Measurements from ENCODE around the gene PTPN3.

Gene PTPN3

GRCh38 chr9:109451311-109452025, 46.6 kb downstream of the PTPN3 start:
- DNase-seq = no peak

- DNase-seq = no peak
These were observed 47.8 kb downstream of the PTPN3 start for GRCh38 chr9:109450346-109450745.

DNA sequence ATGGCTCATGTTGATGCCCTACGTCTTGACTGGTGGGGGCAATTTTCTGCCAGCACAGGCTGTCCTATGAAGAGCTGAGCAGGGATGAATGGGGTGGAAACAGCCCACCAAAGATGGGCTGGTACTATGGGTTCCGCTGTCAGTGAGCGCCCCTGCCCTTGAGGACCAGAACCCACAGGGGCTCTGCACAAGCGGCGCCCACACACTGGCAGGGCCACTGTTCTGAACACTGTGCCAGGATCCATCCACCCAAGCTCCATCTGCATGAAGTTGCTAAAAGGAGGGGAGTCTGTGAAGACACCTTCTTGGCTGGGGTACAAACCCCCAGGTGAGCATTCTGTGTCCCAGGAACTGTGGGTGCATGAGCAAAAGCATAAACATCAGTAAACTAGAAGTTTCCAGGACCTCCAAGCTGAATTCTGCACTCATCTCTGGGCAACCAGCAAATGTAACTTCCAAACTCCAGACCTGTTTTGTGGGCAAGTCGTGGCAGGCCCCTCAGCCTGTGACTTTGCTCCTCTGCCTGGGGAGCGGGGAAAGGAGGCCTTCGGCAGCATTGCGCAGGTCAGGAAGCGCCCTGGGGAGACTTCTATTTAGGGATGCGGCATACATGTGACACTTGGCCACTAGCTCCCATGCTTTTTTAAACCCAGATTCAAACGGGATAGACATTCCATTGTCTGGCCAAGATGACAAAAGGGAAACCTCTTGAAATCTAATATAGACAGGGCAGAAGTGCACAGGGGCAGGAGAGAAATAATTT, 48.9 kb downstream of the PTPN3 start:
- DNase-seq = no peak

DNA sequence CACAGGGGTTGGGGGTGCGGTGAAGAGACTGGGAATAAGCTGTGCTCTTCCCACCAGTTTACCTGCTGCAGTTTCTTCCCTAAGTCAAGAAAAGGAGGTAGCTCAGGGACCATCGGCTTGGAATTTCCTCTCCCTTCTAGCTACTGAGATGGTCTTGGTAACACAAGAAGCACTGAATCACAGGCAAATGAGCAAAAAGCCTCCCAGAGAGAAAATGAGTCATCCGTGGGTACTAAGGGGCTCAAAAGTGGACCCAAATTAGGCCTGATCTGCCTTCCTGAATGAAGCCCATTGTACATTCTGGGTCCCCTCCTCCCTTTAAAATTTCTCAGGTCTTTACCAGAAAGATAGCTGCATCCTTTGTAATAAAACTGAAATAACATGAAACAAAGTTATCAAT, 49.9 kb downstream of the PTPN3 start:
- DNase-seq = no peak

DNA sequence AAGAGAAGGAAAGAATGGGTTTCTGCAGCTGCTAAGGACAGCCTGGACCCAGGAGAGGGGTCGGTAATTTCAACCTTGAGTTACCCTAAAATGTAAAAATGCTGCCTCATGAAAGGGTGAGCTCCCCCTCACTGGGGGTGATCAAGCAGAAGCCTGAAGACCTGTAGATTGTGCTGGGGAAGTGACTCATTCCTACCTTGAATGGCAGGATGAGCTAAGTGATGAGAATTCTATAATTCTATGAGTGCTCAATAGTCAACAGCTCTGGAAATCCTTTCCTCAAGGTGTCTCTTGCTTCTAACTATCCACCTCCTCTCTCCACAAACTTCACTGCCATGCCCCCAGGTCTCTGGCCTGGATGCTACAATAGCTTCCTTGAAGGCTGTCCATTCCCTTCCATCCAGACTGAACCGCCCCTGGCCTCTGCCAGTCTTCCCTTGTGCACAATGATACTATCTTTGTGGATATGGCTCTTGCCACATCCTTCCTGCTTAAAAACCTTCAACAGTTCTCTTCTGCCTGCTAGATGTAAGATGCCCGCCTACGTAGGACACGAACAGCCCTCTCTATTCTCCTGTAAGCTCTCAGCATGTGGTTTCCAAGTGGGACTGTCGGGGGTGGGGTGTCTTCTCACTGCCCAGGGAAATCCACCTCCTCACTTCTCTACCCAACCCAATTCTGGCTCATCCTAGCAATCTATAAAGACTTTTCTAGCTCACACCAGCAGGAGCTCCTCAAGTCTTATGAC, 50.6 kb downstream of the PTPN3 start:
- DNase-seq = no peak

- DNase-seq = no peak
These were observed 53.3 kb downstream of the PTPN3 start for GRCh38 chr9:109444771-109445320.

DNA sequence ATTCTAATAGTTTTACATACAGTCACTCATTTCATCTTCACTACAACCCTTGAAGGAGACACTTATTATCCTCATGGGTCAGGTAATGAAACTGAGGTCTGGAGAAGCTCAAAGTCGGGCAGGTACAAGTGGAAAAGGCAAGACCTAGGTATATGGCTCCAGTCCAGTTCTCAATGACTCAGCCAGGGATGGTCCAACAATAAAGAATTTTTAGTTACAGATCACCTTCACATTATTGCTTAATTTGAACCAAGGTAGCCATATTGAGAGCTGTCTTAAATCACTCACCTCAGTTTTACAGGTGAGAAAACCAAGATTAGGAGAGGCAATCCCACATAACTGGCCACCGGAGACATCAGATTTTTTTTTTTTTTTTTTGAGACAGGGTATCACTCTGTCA, 55.4 kb downstream of the PTPN3 start:
- DNase-seq = no peak

DNA sequence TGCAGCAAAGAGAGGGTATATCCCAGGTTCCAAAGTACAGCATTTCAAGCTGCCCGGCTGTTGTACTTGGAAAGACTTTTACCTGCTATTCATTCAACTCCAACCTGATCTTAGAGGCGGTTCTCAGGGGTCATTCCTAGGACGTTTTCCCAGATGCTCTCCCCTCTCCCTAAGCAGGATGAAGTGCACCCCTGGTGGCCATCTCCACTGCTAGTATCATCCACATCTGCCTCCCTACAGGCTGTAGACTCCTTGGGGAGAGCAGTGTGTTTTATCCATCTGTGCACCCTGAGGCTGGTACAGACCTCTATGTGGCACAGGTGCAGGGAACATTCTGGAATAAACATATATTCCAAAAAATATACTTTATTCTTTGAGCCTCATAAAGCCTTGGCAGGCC, 56.8 kb downstream of the PTPN3 start:
- no peak for DNase-seq

DNA sequence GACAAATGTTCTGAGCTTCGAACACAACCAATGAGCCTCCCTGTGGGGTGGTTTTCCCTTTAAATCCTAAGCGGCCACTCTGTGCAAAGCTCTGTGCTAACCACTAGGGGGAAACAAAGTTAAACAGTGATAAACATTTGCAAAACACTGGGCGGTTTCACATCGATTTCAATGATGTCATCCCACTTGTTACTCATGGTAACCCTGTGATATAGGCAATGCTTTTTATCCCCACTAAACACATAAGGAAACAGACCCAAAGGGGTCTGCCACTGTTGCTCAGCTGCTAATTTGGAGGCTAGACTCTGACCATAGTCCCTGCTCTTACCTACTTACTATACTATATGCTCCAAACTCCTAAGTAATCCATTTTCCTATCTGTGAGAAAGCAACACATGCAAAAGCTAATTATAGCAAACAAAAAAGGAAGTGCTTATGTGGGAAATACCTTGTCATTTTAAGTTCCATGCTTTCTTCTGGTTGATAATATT, 57.3 kb downstream of the PTPN3 start:
- DNase-seq = peak; percentile 2

DNA sequence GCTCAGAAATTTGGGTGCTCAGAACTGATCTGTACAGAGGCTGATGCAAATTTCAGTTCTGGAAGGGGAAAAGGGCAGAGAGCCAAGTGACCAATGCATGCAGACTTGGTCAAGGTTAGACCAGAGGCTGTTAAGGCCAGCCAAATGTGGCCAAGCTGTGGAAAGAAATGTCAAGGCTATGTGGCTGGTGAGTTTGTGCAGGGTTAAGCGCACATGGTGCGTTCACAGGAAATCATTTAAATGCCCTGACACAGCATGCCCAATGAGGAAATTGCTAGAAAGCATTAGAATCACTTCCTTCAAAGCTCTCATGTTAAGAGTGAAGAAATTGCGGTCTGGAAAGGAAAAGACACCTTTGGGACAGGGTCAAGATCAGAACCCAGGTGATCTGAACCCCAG, 58.0 kb downstream of the PTPN3 start:
- no peak for DNase-seq

GRCh38 chr9:109439378-109440116, 58.6 kb downstream of the PTPN3 start:
- no peak for DNase-seq

GRCh38 chr9:109437286-109437685, 60.8 kb downstream of the PTPN3 start:
- no peak for DNase-seq

DNA sequence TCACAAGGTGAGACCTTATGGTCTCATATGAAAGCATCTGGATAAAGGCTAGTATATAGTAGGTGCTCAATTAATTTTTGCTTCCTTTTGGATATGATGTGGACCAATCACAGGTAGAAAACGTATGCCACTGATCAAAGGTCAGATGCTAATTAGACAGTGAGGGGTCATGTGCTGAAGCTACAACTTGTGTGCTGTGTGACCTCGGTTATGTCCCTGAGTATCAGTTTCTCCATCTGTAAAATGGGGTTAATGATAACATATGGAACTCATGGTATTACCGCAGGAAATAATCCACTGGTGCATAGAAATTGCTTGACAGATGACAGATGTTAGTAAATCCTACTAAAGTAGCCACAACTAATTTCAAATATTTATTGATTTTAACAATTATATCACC, 62.0 kb downstream of the PTPN3 start:
- no peak for DNase-seq

GRCh38 chr9:109433476-109433875, 64.6 kb downstream of the PTPN3 start:
- DNase-seq = no peak

DNA sequence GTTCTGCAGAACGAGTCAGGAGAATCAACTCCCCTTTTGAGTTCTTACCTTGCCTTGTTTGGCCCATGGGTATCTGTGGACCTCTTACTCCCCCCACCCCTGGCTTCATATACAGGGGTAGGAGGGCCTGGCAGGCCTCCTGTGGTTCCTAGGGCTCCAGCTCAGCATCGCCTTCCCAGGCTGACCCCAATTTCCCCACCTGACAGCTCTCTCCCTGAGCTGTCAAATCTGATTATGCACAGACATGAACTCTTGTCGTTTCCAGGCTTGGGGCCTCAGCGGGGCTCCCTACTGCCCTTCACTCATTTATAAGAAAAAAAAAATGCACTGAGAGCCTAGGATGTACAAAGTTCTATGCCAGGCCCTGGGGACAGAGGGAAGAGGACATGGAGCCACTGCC, 67.9 kb downstream of the PTPN3 start:
- no peak for DNase-seq

- no peak for DNase-seq
These were observed 69.3 kb downstream of the PTPN3 start for GRCh38 chr9:109428854-109429253.

GRCh38 chr9:109427886-109428285, 70.2 kb downstream of the PTPN3 start:
- DNase-seq = no peak

DNA sequence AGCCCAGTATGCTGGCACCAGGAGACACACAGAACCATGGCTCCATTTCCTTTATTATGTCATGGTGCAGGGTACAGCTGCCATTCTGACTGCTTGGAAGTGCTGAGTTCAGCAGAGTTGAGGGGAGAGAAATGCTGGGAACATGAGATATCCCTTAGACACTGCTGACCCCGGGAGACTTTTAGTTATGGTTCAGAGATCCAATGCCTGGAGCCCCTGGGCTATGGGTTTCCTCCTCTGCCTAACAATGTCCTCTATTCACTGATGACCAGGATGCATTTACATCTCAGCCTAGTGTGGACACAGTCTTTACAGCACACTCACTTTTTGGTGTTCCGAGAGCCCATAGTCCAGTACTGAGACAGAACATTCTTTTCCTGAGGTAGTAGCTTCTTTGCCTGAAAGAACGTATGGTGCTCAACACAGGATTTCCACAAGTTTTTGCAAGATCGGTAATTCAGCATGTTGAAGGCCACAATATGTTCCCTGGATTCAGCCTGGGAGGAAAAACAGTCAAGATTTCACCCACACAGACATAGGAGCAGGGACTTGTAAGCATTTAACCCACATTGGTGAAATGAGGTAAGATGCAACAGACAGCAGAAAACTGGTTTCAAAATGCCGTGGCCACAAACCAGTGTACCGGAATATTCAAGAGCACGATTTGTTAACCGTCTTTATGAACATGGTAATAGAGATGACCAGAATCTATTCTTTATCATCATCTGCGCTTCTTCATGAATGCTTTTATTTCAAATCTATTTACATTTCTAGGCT, 71.3 kb downstream of the PTPN3 start:
- no peak for DNase-seq

DNA sequence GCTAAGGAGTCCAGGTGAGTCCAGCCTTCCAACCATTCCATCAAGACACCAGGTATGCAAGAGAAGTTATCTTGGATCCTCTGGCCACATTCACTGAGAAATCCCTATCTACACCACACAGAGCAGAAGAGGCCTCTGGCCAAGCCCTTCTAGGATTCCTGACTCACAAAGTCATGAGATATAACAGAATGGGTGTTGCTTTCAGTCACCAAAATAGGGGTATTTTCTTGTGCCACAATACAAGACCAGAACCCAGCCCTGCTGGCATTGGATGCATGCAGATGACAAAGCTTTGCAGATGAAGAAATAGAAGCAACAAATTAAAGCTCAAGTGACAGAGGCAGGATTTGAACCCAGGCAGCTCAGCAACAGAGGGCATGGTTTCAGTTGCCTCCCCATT, 73.5 kb downstream of the PTPN3 start:
- DNase-seq = no peak

DNA sequence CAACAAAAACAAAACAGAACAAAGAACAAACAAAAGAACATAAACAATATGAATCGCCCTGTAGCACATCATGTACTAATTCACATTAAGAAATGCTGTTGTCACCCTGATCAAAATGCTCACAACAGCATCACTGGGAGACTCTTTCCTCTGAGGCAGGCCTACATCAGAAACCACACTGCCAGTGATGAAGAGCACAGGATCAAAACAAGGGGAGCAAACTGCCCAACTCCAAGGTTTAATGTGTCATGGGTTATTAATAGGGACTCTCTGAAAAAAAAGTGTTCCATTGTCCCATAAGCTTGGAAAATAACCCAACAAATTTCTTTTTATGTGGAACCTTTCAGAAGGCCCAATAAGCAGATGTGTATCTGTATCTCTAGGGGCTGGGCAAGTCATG, 74.2 kb downstream of the PTPN3 start:
- DNase-seq = no peak

- DNase-seq = no peak
These were observed 75.5 kb downstream of the PTPN3 start for GRCh38 chr9:109422641-109423040.
